Thymus (tissue), 11 donors: ENCODE results near the gene GRK5. TPM values are rescaled to one million over a fixed set of nuclear protein-coding genes. Genes with fewer than 3 reads are reported as not detected.

Source experiments
- DNase-seq, 9 donors: peaks; one replicate each; pipeline ENCODE4 v3.0.0-alpha.2; 2013; ENCODE audit warnings: low spot score in 9 of 9, low read depth in 6 of 9, missing footprints in 1 of 9
- H3K27ac ChIP-seq, 2 donors: one replicate each; pipeline ENCODE4 v1.5.1; 2013; ENCODE audit warnings: control low read depth in 1 of 2, low read depth in 1 of 2, low read length in 1 of 2, mild to moderate bottlenecking in 1 of 2, moderate library complexity in 1 of 2
- H3K27me3 ChIP-seq, 2 donors: one replicate each; pipeline ENCODE4 v1.5.1; 2013; ENCODE audit warnings: low read length in 1 of 2; ENCODE audit not compliant: control insufficient read depth in 2 of 2, insufficient read depth in 1 of 2
- H3K36me3 ChIP-seq, 2 donors: one replicate each; pipeline ENCODE4 v1.5.1; 2013; ENCODE audit warnings: low read length in 1 of 2, mild to moderate bottlenecking in 1 of 2, moderate library complexity in 1 of 2; ENCODE audit not compliant: control insufficient read depth in 2 of 2, insufficient read depth in 2 of 2
- H3K4me1 ChIP-seq, 2 donors: one replicate each; pipeline ENCODE4 v1.5.1; 2013; ENCODE audit warnings: low read length in 2 of 2; ENCODE audit not compliant: control insufficient read depth in 2 of 2, insufficient read depth in 2 of 2
- H3K4me3 ChIP-seq, 2 donors: one replicate each; pipeline ENCODE4 v1.5.1; 2013; ENCODE audit warnings: low read length in 2 of 2, control low read depth in 1 of 2, mild to moderate bottlenecking in 1 of 2
- H3K9me3 ChIP-seq, 2 donors: one replicate each; pipeline ENCODE4 v1.5.1; 2013; ENCODE audit warnings: low read length in 1 of 2, mild to moderate bottlenecking in 1 of 2; ENCODE audit not compliant: control insufficient read depth in 2 of 2, insufficient read depth in 1 of 2
- WGBS: extraction: QIAGEN DNeasy Blood & Tissue Kit; methylation state at CpG from one replicate; pipeline ENCODE4 v1.1.7; 2013; 5-methylcytosine and 5-hydroxymethylcytosine counted together
- polyA plus RNA-seq: library from polyadenylated mRNA; stranded (reverse); fragments of 200-250 nt; gene quantifications from one replicate; pipeline ENCODE4 v1.2.3, GENCODE V29; 2013
- total RNA-seq: library from RNA; stranded (reverse); fragments of 120-200 nt; gene quantifications from one replicate; pipeline ENCODE4 v1.2.4, GENCODE V29; 2013
- donor health status: healthy.

Gene GRK5
- total and polyA plus RNA-seq, 2 donors, result 14.4 to 18.5 TPM

GRCh38 chr10:119211625-119212441, 4.5 kb downstream of the GRK5 start:
- Histone ChIP-seq H3K9me3 (no peaks in the 10 kb centered on the region), H3K27me3 (no peaks in the 10 kb centered on the region), H3K4me3 (peak overlapping the region; percentile 0 to 2), H3K27ac (peak overlapping the region; percentile 84 to 91), H3K4me1 (peaks cover 33 to 60% of the 10 kb centered on the region in 2 donors), H3K36me3 (peaks cover 0 to 3% of the 10 kb centered on the region in 2 donors)
- DNase-seq, result peak in 5 of 9 donors; percentile 30 to 75 (median 53)
- WGBS, result 20% methylated on average over 12 of the region's 12 CpGs

GRCh38 chr10:119215371-119215770, 8.0 kb downstream of the GRK5 start:
- H3K36me3 ChIP-seq, result peaks cover 0 to 3% of the 10 kb centered on the region in 2 donors
- H3K4me1 ChIP-seq, result peaks cover 21 to 55% of the 10 kb centered on the region in 2 donors
- no peak for DNase-seq
- H3K27ac ChIP-seq, result no peak overlapping the region
- H3K27me3 ChIP-seq, result no peaks in the 10 kb centered on the region
- 96% methylated on average over 2 of the region's 2 CpGs for WGBS
- no peaks in the 10 kb centered on the region for H3K9me3 ChIP-seq
- no peak overlapping the region for H3K4me3 ChIP-seq

GRCh38 chr10:119216127-119216526, 8.8 kb downstream of the GRK5 start:
- H3K27ac ChIP-seq, result no peak overlapping the region
- peaks cover 0 to 3% of the 10 kb centered on the region in 2 donors for H3K36me3 ChIP-seq
- peaks cover 20 to 55% of the 10 kb centered on the region in 2 donors for H3K4me1 ChIP-seq
- no peak for DNase-seq
- H3K9me3 ChIP-seq, result no peaks in the 10 kb centered on the region
- H3K4me3 ChIP-seq, result no peak overlapping the region
- WGBS, result 97% methylated on average over 5 of the region's 5 CpGs
- no peaks in the 10 kb centered on the region for H3K27me3 ChIP-seq

GRCh38 chr10:119217401-119217800, 10.0 kb downstream of the GRK5 start:
- 96% methylated on average over 9 of the region's 9 CpGs for WGBS
- H3K27me3 ChIP-seq, result no peaks in the 10 kb centered on the region
- H3K27ac ChIP-seq, result no peak overlapping the region

GRCh38 chr10:119217991-119218490, 10.7 kb downstream of the GRK5 start:
- H3K27ac ChIP-seq, result no peak overlapping the region
- peaks cover 5 to 44% of the 10 kb centered on the region in 2 donors for H3K4me1 ChIP-seq
- no peaks in the 10 kb centered on the region for H3K9me3 ChIP-seq
- no peaks in the 10 kb centered on the region for H3K36me3 ChIP-seq
- WGBS, result 87% methylated on average over 4 of the region's 4 CpGs
- H3K4me3 ChIP-seq, result no peak overlapping the region
- no peaks in the 10 kb centered on the region for H3K27me3 ChIP-seq
- peak in 1 of 9 donors; percentile 57 for DNase-seq

More at GRCh38 chr10:119217401-119217800, 10.0 kb downstream of the GRK5 start:
- Histone ChIP-seq H3K36me3 (peaks cover 0 to 3% of the 10 kb centered on the region in 2 donors), H3K4me1 (peaks cover 8 to 44% of the 10 kb centered on the region in 2 donors), H3K9me3 (no peaks in the 10 kb centered on the region), H3K4me3 (no peak overlapping the region)
- no peak for DNase-seq

- Histone ChIP-seq H3K27me3 (no peaks in the 10 kb centered on the region), H3K4me1 (peaks cover 0 to 27% of the 10 kb centered on the region in 2 donors), H3K4me3 (no peak overlapping the region), H3K36me3 (no peaks in the 10 kb centered on the region), H3K9me3 (no peaks in the 10 kb centered on the region), H3K27ac (no peak overlapping the region)
- 93% methylated on average over 5 of the region's 5 CpGs for WGBS
- no peak for DNase-seq
Measured at GRCh38 chr10:119219871-119220270, 12.5 kb downstream of the GRK5 start.

- 98% methylated on average over 4 of the region's 4 CpGs for WGBS
- H3K9me3 ChIP-seq, result no peaks in the 10 kb centered on the region
- H3K27me3 ChIP-seq, result no peaks in the 10 kb centered on the region
- no peak overlapping the region for H3K27ac ChIP-seq
- no peak for DNase-seq
- H3K36me3 ChIP-seq, result no peaks in the 10 kb centered on the region
- peaks cover 0 to 19% of the 10 kb centered on the region in 2 donors for H3K4me1 ChIP-seq
- H3K4me3 ChIP-seq, result no peak overlapping the region
Measured at GRCh38 chr10:119221201-119221600, 13.8 kb downstream of the GRK5 start.

GRCh38 chr10:119221666-119222065, 14.3 kb downstream of the GRK5 start:
- H3K36me3 ChIP-seq, result no peaks in the 10 kb centered on the region
- H3K9me3 ChIP-seq, result no peaks in the 10 kb centered on the region
- no peak overlapping the region for H3K4me3 ChIP-seq
- 98% methylated on average over 1 of the region's 1 CpG for whole genome bisulfite sequencing
- H3K27ac ChIP-seq, result no peak overlapping the region
- DNase-seq, result no peak
- H3K4me1 ChIP-seq, result peaks cover 0 to 18% of the 10 kb centered on the region in 2 donors
- no peaks in the 10 kb centered on the region for H3K27me3 ChIP-seq

- Histone ChIP-seq H3K27ac (no peak overlapping the region), H3K4me3 (no peak overlapping the region), H3K9me3 (no peaks in the 10 kb centered on the region), H3K4me1 (peaks cover 0 to 16% of the 10 kb centered on the region in 2 donors), H3K36me3 (no peaks in the 10 kb centered on the region), H3K27me3 (no peaks in the 10 kb centered on the region)
- no peak for DNase-seq
- WGBS, result 79% methylated on average over 9 of the region's 9 CpGs
Measured at GRCh38 chr10:119222537-119222936, 15.2 kb downstream of the GRK5 start.
